ENCODE measurements around the gene CNR2.
"Not testable (repeated sequence)": the region's sequence is repeated elsewhere in the genome, so short reads cannot be mapped to it uniquely, and the experiment has no call there.

Gene CNR2

DNA sequence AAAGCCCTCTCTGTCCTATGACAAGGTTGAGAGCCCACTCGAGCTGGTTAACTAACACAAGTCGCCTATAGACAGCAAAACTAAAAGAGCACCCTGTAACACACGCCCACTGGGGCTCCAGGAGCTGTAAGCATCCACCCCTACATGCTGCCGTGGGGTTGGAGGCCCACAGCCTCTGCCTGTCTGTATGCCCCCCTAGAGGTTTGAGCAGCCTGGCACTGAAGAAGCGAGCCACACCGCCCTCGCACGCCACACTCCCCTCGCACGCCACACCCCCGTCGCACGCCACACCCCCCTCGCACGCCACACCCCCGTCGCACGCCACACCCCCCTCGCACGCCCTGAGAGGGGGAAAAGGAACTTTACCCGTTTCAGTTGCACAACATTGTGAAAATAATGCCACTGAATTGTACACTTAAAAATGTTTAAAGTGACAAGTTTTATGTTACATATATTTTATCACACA is 74.7 kb downstream of the CNR2 start:
- DNase-seq (ENCODE audit: low read depth) = no peak
- TF ChIP-seq, protein P1, sequence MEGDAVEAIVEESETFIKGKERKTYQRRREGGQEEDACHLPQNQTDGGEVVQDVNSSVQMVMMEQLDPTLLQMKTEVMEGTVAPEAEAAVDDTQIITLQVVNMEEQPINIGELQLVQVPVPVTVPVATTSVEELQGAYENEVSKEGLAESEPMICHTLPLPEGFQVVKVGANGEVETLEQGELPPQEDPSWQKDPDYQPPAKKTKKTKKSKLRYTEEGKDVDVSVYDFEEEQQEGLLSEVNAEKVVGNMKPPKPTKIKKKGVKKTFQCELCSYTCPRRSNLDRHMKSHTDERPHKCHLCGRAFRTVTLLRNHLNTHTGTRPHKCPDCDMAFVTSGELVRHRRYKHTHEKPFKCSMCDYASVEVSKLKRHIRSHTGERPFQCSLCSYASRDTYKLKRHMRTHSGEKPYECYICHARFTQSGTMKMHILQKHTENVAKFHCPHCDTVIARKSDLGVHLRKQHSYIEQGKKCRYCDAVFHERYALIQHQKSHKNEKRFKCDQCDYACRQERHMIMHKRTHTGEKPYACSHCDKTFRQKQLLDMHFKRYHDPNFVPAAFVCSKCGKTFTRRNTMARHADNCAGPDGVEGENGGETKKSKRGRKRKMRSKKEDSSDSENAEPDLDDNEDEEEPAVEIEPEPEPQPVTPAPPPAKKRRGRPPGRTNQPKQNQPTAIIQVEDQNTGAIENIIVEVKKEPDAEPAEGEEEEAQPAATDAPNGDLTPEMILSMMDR (IDR thresholded peaks at IDR 0.05; ENCODE audit: low read depth, low read length, missing control alignments) = no peak
- H3K4me3 ChIP-seq (ENCODE audit: low read depth, low read length) = peak overlapping the region; percentile 46

- TF ChIP-seq, protein P1 (IDR thresholded peaks at IDR 0.05; ENCODE audit: low read depth, low read length, missing control alignments) = no peak
- no peak for DNase-seq (ENCODE audit: low read depth)
- peak overlapping the region; percentile 46; the same call in 1 of the 2 replicates for H3K4me3 ChIP-seq (ENCODE audit: low read depth, low read length)
Observed at GRCh38 chr1:23837908-23838307, 75.3 kb downstream of the CNR2 start.

DNA sequence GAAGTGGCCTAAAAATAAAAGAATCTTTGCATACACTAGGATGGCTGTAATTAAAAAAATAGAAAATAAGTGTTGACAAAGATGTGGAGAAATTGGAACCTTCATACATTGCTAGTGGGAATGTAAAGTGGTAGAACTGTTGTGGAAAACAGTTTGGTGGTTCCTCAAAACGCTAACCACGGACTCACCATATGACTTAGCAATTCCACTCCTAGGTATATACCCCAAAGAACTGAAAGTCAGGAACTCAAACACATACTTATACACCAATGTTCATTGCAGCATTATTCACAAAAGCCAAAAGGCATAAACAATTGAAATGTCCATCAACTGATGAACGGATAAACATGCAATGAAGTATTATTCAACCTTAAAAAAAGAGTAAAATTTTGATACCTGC is 77.1 kb downstream of the CNR2 start:
- no peak for DNase-seq (ENCODE audit: low read depth)
- no peak overlapping the region for H3K4me3 ChIP-seq (ENCODE audit: low read depth, low read length)
- TF ChIP-seq, protein P1 (IDR thresholded peaks at IDR 0.05; ENCODE audit: low read depth, low read length, missing control alignments) = no peak

GRCh38 chr1:23834156-23834555 is 79.0 kb downstream of the CNR2 start:
- H3K4me3 ChIP-seq (ENCODE audit: low read depth, low read length); DNase-seq (ENCODE audit: low read depth): not testable (repeated sequence)

DNA sequence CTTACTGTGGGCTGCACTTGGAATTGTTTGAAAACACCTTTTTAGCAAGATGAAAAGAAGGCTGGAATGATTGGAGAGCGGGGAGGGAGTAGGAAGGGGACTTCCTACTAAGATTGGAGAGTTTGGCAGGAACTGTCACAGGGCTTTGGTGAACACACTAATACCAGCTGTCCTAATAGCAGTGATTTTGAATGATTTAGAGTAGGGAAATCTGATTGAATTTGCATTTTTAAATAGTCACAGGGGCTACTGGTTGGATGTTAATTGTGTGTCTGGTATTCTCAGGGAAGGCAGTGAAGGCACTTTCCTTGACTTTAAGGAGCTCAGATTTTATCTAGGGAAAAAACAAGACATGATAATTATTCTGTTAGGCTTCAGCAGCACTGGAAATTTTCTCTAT is 85.4 kb downstream of the CNR2 start:
- no peak for DNase-seq (ENCODE audit: low read depth)
- H3K4me3 ChIP-seq (ENCODE audit: low read depth, low read length) = no peak overlapping the region
- TF ChIP-seq, protein P1 (IDR thresholded peaks at IDR 0.05; ENCODE audit: low read depth, low read length, missing control alignments) = no peak

DNA sequence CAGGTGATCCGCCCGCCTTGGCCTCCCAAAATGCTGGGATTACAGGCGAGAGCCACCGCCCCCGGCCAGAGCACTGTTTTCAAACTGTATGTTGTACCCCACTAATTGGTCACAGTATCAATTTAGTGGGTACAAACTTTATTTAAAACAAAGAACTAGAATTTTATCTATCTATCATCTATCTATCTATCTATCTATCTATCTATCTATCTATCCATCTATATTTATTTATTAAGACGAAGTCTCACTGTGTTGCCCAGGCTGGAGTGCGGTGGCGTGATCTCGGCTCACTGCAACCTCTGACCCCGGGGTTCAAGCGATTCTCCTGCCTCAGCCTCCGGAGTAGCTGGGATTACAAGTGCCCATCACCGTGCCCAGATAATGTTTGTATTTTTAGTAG is 86.6 kb downstream of the CNR2 start:
- H3K4me3 ChIP-seq (ENCODE audit: low read depth, low read length); DNase-seq (ENCODE audit: low read depth): not testable (repeated sequence)

DNA sequence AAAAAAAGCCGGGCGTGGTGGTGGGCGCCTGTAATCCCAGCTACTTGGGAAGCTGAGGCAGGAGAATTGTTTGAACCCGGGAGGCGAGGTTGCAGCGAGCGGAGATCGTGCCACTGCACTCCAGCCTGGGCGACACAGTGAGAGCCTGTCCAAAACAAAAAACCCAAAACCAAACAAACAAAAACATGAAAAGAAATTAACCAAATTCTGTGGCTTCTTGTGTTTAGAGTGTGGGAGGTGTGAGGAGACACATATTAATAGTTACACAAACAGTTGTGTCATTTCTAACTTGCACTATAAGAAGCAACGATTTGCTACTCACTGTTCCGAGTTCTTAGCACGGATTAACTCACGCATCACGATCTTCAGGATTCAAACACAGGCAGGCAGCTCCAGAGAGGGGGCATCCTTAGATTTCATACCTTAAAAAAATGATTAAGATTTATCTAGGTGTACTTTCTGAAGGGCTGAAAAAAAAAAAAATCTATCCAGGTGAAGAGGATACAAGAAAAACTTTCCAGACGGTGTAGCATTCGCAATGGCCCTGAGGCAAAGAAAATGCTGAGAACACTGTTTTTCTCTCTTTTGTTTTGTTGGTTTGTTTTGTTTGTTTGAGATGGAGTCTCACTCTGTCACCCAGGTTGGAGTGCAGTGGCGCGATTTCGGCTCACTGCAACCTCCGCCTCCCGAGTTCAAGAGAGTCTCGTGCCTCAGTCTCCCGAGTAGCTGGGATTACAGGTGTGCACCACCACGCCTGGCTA is 87.2 kb downstream of the CNR2 start:
- DNase-seq (ENCODE audit: low read depth) = peak; percentile 40
- H3K4me3 ChIP-seq (ENCODE audit: low read depth, low read length) = peak overlapping the region; percentile 97
- TF ChIP-seq, protein P1 (IDR thresholded peaks at IDR 0.05; ENCODE audit: low read depth, low read length, missing control alignments) = no peak

DNA sequence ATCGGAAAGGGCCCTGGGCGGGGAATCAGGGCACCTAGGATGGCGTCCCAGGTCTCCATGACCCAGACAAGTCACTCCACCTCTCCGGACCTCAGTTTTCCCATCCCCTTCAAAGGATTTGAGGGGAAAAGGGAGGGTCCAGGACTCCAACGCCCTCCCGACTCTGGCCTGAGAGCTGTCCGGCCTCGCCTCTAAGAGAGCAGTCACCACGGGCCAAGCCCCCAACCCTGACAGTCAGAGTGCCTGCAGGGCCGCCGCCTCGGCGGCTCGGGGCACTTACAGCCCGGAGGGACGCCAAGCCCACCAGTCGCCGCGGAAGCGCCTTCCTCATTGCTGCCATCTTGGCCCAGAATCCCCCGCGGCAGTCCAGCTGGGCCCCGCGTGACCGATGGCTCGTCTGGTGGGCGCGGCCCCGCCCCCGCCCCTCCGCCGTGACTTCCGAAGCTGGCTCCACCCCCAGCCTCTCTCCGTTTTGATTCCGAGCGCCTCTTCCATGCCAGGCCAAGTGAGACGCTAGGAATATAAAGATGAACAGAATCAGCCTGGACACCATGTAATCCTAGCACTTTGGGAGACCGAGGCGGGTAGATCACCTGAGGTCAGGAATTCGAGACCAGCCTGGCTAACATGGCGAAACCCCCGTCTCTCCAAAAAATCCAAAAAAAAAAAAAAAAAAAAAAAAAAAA is 87.9 kb downstream of the CNR2 start, which contains the start of gene HMGCL:
TSS of gene HMGCL (minus strand) at position 354 of the 686 bp plus-strand sequence. CDS start at position 340, 14 bp downstream.
- DNase-seq (ENCODE audit: low read depth) = peak; percentile 67
- TF ChIP-seq, protein P1 (IDR thresholded peaks at IDR 0.05; ENCODE audit: low read depth, low read length, missing control alignments) = no peak
- peak within 1 kb of the TSS; percentile 97 for H3K4me3 ChIP-seq (ENCODE audit: low read depth, low read length)

Measured in GM12864 (cell line).